Gastrocnemius medialis (tissue), 4 donors: Measurements from ENCODE around the gene WDR7.

Experiments used
- CTCF ChIP-seq, 5 experiments: fragments of 450-650 bp in 3 of 5; fragments of 200-600 bp in 2 of 5; sonication (generic) in 2 of 5; IDR thresholded peaks in 4 of 5; conservative IDR thresholded peaks in 1 of 5; 1 replicate in 4 of 5; 2 replicates in 1 of 5; pipeline ENCODE4 v1.5.1; 2016 to 2019; ENCODE audit warnings: antibody characterized with exemption in 5 of 5, mild to moderate bottlenecking in 3 of 5, moderate library complexity in 3 of 5
- POLR2A ChIP-seq, 2 donors: fragments of 450-650 bp; IDR thresholded peaks; one replicate each; pipeline ENCODE4 v1.6.1; 2017; ENCODE audit warnings: antibody characterized with exemption in 2 of 2, mild to moderate bottlenecking in 2 of 2, moderate library complexity in 2 of 2

- TF ChIP-seq CTCF (IDR thresholded peaks at IDR 0.05 in 4 of 5, conservative IDR thresholded peaks at IDR 0.05 in 1 of 5), result no peak
- TF ChIP-seq POLR2A (IDR thresholded peaks at IDR 0.05), result no peak
Measured at GRCh38 chr18:56696966-56697365, 45.8 kb downstream of the WDR7 start.
